ENCODE data around the gene MTMR8.
"Not testable (repeated sequence)": the region's sequence is repeated elsewhere in the genome, so short reads cannot be mapped to it uniquely, and the experiment has no call there.

The MTMR8 gene

GRCh38 chrX:64394874-64395567, at the start of gene MTMR8:
MTMR8 (minus strand) TSS chrX:64395452; CDS start chrX:64395363, 89 bp downstream.
- no peak for DNase-seq

GRCh38 chrX:64439551-64439950, 44.3 kb upstream of the MTMR8 start:
- DNase-seq: no peak

DNA sequence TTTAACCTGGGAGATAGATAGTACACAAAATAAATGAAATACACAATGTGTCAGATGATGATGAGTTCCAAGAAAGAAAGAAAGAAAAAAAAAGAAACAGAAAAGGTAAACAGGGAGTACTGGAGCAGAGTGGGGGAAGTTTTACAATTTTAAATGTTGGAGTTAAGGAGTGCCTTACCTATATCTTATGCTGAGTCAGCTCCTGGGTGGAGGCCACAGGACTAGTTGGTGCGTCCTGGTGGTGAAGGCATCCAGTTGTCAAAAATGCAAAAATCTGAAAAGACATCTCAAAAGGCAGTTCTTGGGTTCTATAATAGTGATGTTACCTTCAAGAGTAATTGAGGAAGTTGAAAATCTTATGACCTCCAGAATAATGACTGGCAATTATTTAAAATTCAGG, 42.4 kb upstream of the MTMR8 start:
- no peak for DNase-seq

GRCh38 chrX:64437218-64437617, 42.0 kb upstream of the MTMR8 start:
- no peak for DNase-seq

DNA sequence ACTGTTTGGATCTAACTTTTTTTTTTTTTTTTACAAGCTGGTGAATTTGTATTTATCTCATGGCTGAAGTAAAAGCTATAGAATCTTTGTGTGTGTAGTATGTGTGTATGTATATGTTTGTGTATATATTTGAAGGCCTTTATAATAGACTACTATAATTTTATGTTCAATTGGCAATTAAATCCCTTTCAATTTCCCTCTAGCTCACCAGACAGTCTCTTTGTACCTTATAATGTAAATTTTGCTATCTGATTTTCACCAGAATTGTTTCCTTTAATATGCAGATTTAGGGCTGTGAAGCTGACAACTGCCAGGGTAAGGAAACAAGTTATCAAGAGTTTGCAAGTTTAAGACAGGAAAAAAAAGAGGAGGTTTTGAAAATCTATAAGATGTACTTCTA, 33.1 kb upstream of the MTMR8 start:
- DNase-seq: no peak

- DNase-seq: no peak
Measured at GRCh38 chrX:64427787-64428186, 32.5 kb upstream of the MTMR8 start.

- no peak for DNase-seq
Measured at GRCh38 chrX:64427281-64427680, 32.0 kb upstream of the MTMR8 start.

GRCh38 chrX:64409730-64410129, 14.5 kb upstream of the MTMR8 start:
- not testable (repeated sequence) for DNase-seq

- DNase-seq: no peak
Measured at GRCh38 chrX:64398088-64398487, 2.8 kb upstream of the MTMR8 start.

GRCh38 chrX:64395568-64395929, 297 bp upstream of the MTMR8 start:
- DNase-seq: no peak

DNA sequence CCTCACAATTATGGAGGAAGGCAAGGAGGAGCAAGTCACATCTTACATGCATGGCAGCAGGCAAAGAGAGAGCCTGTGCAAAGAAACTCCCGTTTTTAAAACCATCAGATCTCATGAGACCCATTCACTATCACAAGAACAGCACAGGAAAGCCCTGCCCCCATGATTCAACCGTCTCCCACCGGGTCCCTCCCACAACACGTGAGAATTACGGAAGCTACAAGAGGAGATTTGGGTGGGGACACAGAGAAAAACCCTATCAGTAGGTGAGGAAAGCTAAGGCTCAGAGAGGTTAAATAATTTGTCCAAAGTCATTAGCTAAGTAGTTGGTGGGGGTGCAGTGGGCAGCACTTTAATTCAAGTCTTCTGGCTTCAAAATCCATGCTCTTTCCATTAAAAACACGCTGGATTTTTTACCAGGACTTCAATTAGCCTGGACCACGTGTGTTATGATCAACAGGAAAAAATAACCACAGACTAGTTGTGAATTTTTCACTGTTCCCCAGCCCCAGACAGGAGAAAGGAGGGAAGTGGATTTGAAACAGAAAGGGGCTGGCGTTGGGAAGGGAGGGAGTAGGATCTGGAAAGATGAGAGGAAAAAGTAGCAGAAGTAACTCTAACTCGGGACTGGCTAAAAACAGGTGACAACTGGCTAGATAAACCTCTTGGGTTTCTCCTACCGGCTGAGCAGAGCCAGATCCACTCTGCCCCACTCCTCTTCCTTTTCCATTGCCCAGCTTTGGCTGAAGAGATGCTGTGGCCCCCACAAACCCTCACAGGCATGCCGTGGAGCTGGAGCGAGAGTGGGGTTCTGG, 986 bp downstream of the MTMR8 start:
- DNase-seq: no peak

GRCh38 chrX:64389489-64389888, 5.8 kb downstream of the MTMR8 start:
- DNase-seq: no peak

DNA sequence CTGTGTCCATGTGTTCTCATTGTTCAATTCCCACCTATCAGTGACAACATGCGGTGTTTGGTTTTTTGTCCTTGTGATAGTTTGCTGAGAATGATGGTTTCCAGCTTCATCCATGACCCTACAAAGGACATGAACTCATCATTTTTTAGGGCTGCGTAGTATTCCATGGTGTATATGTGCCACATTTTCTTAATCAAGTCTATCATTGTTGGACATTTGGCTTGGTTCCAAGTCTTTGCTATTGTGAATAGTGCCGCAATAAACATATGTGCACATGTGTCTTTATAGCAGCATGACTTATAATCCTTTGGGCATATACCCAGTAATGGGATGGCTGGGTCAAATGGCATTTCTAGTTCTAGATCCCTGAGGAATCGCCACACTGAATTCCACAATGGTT, 14.5 kb downstream of the MTMR8 start:
- DNase-seq: not testable (repeated sequence)

DNA sequence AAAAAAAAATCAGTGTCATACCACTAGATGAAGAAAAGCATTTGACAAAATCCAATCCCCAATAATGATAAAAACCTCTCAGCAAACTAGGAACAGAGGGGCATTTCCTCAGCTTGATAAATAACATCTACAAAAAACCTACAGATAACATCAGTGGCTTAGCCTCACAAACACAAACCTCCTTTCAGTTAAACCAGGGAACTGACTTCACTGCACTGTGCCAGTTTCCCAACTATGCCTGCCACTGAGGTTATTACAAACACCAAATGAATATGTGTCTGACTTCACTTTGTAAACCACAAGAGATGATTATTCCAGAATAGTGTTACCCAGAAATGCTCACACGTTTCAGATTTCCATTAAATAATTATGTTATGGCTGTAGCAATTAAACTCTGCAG, 15.3 kb downstream of the MTMR8 start:
- DNase-seq: no peak

DNA sequence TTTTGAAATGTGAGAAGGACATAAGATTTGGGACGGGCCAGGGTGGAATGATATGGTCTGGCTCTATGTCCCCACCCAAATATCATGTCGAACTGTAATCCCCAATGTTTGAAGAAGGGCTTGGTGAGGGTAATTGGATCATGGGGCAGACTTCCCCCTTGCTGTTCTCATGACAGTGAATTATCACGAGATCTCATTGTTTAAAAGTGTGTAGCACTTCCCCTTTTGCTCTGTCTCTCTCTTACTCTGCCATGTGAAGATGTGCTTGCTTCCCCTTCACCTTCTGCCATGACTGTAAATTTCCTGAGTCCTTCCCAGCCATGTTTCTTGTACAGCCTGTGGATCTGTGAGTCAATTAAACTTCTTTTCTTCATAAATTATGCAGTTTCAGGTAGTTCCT, 17.5 kb downstream of the MTMR8 start:
- DNase-seq: no peak

- no peak for DNase-seq
Measured at GRCh38 chrX:64352081-64352480, 43.2 kb downstream of the MTMR8 start.

GRCh38 chrX:64350521-64350920, 44.7 kb downstream of the MTMR8 start:
- DNase-seq: no peak

GRCh38 chrX:64350047-64350446, 45.2 kb downstream of the MTMR8 start:
- DNase-seq: no peak

- DNase-seq: no peak
Measured at GRCh38 chrX:64342811-64343210, 52.4 kb downstream of the MTMR8 start.

DNA sequence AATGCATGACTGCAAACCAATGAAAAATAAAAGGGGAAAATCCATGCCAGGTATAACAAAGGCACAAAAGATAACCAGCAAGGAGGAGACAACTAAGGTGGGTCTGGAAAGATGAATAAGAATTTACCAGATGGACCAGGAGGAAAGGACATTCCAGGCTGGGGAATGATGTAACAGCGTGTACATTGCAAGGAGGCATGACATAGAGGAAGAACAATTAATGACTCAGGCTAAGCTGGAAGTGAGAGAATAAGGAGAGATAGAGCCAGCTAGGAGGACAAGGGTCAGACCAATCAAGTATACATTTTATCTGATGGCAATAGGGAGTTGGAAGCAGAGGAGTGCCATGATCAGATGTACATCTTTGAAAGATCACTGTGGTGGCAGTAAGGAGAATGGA, 57.0 kb downstream of the MTMR8 start:
- no peak for DNase-seq

DNA sequence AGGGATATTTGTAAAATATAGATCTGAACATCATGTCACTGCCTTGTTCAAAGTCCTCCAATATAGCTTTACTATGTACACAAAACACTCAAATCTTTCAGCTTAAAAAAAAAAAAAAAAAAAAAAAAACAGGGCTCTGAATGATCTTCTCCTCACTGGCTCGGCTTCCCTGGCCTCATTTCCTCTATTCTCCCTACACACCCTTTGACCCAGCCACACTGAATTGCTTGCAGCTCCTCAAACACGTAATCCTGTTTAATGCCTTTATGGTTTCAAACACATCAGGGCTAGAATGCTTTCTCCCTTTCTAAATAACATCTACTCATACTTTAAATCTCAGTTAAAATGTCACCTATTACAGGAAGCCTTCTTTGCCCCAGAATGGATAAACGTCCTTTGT, 60.8 kb downstream of the MTMR8 start:
- DNase-seq: no peak

DNA sequence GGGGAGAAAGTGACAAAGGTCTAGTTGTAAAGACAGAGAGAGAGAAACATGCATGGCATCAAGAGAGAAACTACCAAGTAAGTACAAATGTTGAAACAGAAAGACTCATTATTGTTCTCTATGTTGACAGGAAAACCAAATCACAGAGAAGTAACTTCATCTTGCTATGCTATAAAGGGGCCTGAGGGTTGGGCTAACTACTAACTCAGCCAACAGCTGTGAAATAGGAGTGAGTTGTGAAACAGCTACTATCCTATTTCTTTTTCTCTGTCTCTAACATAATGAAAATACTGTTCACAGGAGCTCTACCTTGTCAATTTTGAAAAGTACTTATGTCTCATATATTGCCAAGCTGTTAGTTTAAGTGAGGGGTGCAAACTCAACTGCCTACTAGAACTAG, 65.0 kb downstream of the MTMR8 start:
- no peak for DNase-seq

- DNase-seq: no peak
Measured at GRCh38 chrX:64321507-64321906, 73.7 kb downstream of the MTMR8 start.

- no peak for DNase-seq
Measured at GRCh38 chrX:64313624-64314023, 81.6 kb downstream of the MTMR8 start.

DNA sequence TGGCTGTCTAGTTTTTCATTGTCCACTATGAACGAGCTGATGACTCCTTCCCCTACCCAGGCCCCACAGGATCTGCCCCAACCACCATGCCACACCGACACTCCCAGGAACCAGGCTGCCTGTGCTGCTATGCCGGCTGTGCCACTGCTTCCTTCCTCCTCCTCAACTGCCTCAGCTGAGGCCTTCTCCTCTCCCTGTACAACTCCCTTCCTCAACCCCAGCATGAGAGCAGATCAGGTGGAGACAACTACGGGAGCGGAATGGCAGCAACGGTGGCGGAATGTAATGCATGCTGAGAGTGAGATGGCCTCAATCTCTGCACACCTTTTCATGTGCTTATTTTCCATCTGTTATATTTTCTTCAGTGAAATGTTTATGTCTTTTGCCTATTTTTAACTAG, 88.5 kb downstream of the MTMR8 start:
- DNase-seq: no peak
